ENCODE measurements around the gene KRT9.

- no peak for TF ChIP-seq POLR2AphosphoS5 (IDR thresholded peaks at IDR 0.05; ENCODE audit: low read depth, low read length)
- no peak for TF ChIP-seq POLR2A (IDR thresholded peaks at IDR 0.05; ENCODE audit: low read depth, low read length)
Observed at GRCh38 chr17:41567317-41567716, 4.5 kb downstream of the KRT9 start.

Measured in GM12892 (cell line).